Transverse colon (tissue), 4 donors: ENCODE data around the gene HPSE2. TPM values are rescaled to one million over a fixed set of nuclear protein-coding genes. Genes with fewer than 3 reads are reported as not detected.

Experiments used
- DNase-seq: peaks from one replicate; pipeline ENCODE4 v3.0.0-alpha.2; 2019
- H3K27ac ChIP-seq, 4 donors: fragments of 200-600 bp; sonication (generic); 2 replicates each; pipeline ENCODE4 v1.5.1; 2016 to 2018; ENCODE audit warnings: inconsistent platforms in 4 of 4
- H3K27me3 ChIP-seq: fragments of 200-600 bp; sonication (generic); 2 replicates; pipeline ENCODE4 v1.5.1; 2017; ENCODE audit warnings: inconsistent platforms
- H3K36me3 ChIP-seq, 4 donors: fragments of 200-600 bp; sonication (generic); 2 replicates each; pipeline ENCODE4 v1.5.1; 2017 to 2019; ENCODE audit warnings: inconsistent platforms in 4 of 4
- H3K4me1 ChIP-seq, 4 donors: fragments of 200-600 bp; sonication (generic); 2 replicates each; pipeline ENCODE4 v1.5.1; 2017 to 2020; ENCODE audit warnings: inconsistent platforms in 4 of 4
- H3K4me3 ChIP-seq, 4 donors: fragments of 200-600 bp; sonication (generic); 1 replicate in 1 of 4; 2 replicates in 3 of 4; pipeline versions ENCODE4 v1.5.1 to v1.6.1; 2017 to 2019; ENCODE audit warnings: inconsistent platforms in 4 of 4
- H3K9me3 ChIP-seq, 2 donors: fragments of 200-600 bp; sonication (generic); 2 replicates each; pipeline ENCODE4 v1.5.1; 2017 to 2019; ENCODE audit warnings: inconsistent platforms in 2 of 2
- EP300 ChIP-seq: sonication (generic); formaldehyde crosslinking; IDR thresholded peaks from one replicate; pipeline ENCODE4 v1.6.1; 2017; ENCODE audit warnings: antibody characterized with exemption, low read depth
- POLR2A ChIP-seq: fragments of 450-650 bp; IDR thresholded peaks from one replicate; pipeline ENCODE4 v1.6.1; 2016; ENCODE audit warnings: antibody characterized with exemption, mild to moderate bottlenecking, moderate library complexity
- POLR2AphosphoS5 ChIP-seq, 3 donors: sonication (generic); formaldehyde crosslinking; IDR thresholded peaks; one replicate each; pipeline ENCODE4 v1.6.1; 2016; ENCODE audit warnings: antibody characterized with exemption in 3 of 3
- WGBS, 2 donors: methylation state at CpG; one replicate each; pipeline ENCODE4 v1.1.5; 2018; ENCODE audit warnings: low coverage in 1 of 2; 5-methylcytosine and 5-hydroxymethylcytosine counted together
- in situ Hi-C, 4 donors: fragments of 200-750 bp; cut with MboI; loops; one replicate each; pipeline versions ENCODE4 v1.15.0 to v1.15.1; 2017; ENCODE audit warnings: low sequenced_read_pairs in 3 of 4, low pct_ligation_motif_present in 1 of 4, low pct_unique_long_range_greater_than_20kb in 1 of 4
- intact Hi-C: fragments of 100-400 bp; cut with DNase I; formaldehyde crosslinking; loops from one replicate; pipeline ENCODE4 v1.15.1; 2023; ENCODE audit warnings: low total_unique reads
- total RNA-seq, 4 donors: library from RNA; depleted of rRNA; stranded (reverse); fragments of >200 nt; gene quantifications; one replicate each; pipeline ENCODE4 v1.1.0, GENCODE V29; 2016
- TF ChIP-seq, protein P1 (sequence below), 5 experiments: fragments of 200-600 bp in 3 of 5; fragments of 450-650 bp in 2 of 5; sonication (generic) in 3 of 5; IDR thresholded peaks; 1 replicate in 2 of 5; 2 replicates in 3 of 5; pipeline ENCODE4 v1.5.1; 2016 to 2017; ENCODE audit warnings: antibody characterized with exemption in 5 of 5, inconsistent platforms in 3 of 5, mild to moderate bottlenecking in 2 of 5, moderate library complexity in 1 of 5

The HPSE2 gene
- total RNA-seq, 4 donors from 2014 or later, result 2.2 to 3.0 TPM; not detected in 2

DNA sequence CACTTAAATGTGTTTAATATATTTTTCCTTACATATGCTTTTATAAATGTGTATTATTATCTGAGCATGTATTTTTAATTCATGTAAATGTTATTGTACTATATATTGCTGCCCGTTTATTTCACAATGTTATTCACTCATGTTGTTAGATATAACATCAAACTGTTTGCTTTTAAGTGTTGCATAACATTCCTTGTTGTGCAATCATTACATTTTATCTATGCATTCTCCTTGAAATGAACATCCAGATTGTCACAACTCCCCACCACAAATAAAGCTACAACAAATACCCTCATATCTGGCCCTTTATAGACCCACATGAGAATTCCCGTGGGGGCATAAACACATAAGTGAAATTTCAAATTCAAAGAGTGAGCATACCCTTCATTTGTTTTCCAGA is 264.2 kb downstream of the HPSE2 start:
- in situ Hi-C loops, result no loop called here
- intact Hi-C loops, result no loop called here
- WGBS, 2 donors, result 46 to 50% methylated on average over 2 of the region's 2 CpGs

DNA sequence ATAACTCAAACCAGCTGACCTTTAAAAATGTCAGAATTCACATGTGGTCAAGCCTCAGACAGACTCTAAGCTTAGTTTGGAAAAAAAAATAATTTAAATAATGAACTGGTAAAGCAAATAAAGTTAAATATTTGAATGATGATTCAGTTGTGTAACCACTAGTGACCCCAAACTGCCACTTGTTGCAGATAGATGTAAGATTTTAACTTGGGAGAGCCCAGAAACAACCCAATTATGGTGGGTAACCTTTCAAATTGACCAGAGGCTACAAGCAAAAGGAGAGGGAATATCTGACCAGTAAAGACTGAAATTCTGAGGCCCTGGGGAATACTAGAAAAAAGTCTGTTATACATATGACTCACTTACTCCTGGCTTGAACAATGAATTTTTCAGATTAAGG is 268.1 kb downstream of the HPSE2 start:
- no peak for DNase-seq
- in situ Hi-C loops, result no loop called here
- H3K27ac ChIP-seq, result no peak overlapping the region
- no peak overlapping the region for H3K4me3 ChIP-seq
- TF ChIP-seq POLR2AphosphoS5 (IDR thresholded peaks at IDR 0.05) (no peak), POLR2A (no peak), EP300 (no peak)
- TF ChIP-seq, protein P1, sequence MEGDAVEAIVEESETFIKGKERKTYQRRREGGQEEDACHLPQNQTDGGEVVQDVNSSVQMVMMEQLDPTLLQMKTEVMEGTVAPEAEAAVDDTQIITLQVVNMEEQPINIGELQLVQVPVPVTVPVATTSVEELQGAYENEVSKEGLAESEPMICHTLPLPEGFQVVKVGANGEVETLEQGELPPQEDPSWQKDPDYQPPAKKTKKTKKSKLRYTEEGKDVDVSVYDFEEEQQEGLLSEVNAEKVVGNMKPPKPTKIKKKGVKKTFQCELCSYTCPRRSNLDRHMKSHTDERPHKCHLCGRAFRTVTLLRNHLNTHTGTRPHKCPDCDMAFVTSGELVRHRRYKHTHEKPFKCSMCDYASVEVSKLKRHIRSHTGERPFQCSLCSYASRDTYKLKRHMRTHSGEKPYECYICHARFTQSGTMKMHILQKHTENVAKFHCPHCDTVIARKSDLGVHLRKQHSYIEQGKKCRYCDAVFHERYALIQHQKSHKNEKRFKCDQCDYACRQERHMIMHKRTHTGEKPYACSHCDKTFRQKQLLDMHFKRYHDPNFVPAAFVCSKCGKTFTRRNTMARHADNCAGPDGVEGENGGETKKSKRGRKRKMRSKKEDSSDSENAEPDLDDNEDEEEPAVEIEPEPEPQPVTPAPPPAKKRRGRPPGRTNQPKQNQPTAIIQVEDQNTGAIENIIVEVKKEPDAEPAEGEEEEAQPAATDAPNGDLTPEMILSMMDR (IDR thresholded peaks at IDR 0.05), result no peak
- no peaks in the 10 kb centered on the region for H3K36me3 ChIP-seq
- intact Hi-C loops, result no loop called here
- H3K4me1 ChIP-seq, result no peaks in the 10 kb centered on the region
- no peaks in the 10 kb centered on the region for H3K9me3 ChIP-seq
- H3K27me3 ChIP-seq, result no peaks in the 10 kb centered on the region

More for the DNA sequence above, 264.2 kb downstream of the HPSE2 start:
- H3K27me3 ChIP-seq, result no peaks in the 10 kb centered on the region
- no peak overlapping the region for H3K27ac ChIP-seq
- no peaks in the 10 kb centered on the region for H3K9me3 ChIP-seq
- H3K4me1 ChIP-seq, result no peaks in the 10 kb centered on the region
- no peak for DNase-seq
- H3K4me3 ChIP-seq, result no peak overlapping the region
- H3K36me3 ChIP-seq, result no peaks in the 10 kb centered on the region
- no peak for TF ChIP-seq EP300
- TF ChIP-seq POLR2A, result no peak
- no peak for TF ChIP-seq POLR2AphosphoS5 (IDR thresholded peaks at IDR 0.05)
- TF ChIP-seq, protein P1 (IDR thresholded peaks at IDR 0.05), result no peak

DNA sequence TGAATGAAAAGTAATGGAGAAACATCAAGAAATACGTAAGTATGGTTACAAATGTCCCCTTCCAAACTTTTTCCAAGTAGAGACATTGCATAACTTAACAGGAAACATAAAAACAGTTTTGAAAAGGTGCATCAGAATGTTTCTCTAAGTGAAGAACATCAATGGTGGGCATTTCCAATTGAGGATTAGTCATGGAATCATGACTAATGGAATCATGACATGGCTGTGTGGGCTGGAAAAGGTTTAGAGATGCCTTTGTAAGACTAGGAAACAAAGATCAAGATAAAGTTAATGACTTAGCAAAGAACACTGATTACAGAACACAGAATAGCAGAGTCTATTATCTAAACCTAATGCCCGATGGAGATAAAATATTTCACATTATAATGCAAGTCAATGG is 272.0 kb downstream of the HPSE2 start:
- 72 to 78% methylated on average over 2 of the region's 2 CpGs for WGBS, 2 donors
- no peak overlapping the region for H3K4me3 ChIP-seq
- no peaks in the 10 kb centered on the region for H3K27me3 ChIP-seq
- no peaks in the 10 kb centered on the region for H3K9me3 ChIP-seq
- TF ChIP-seq POLR2AphosphoS5 (IDR thresholded peaks at IDR 0.05) (no peak), EP300 (no peak), POLR2A (no peak)
- TF ChIP-seq, protein P1 (IDR thresholded peaks at IDR 0.05), result no peak
- no peaks in the 10 kb centered on the region for H3K36me3 ChIP-seq
- H3K27ac ChIP-seq, result no peak overlapping the region
- DNase-seq, result no peak
- in situ Hi-C loops, result no loop called here
- H3K4me1 ChIP-seq, result no peaks in the 10 kb centered on the region
- intact Hi-C loops, result no loop called here

DNA sequence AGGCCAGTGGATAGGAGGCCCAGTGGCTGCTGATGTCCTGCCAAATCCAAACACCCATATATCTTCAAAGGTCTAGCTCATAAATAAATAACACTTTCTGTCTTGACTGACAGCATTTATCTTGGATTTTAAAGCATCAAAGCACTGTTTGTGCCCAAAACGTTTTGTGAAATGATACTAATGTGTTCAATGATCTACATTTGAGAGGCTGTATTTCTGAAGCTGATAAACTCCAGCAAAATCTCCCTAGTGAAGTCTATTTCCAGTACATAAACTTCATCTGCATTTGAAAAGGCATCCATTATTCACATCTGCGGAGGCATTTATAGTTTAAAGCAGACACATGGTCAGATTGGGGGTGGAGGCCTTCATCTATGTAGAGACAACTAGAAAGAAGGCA is 276.3 kb downstream of the HPSE2 start:
- TF ChIP-seq POLR2AphosphoS5 (IDR thresholded peaks at IDR 0.05) (no peak), EP300 (no peak), POLR2A (no peak)
- TF ChIP-seq, protein P1 (IDR thresholded peaks at IDR 0.05), result no peak

More for the DNA sequence above, 276.3 kb downstream of the HPSE2 start:
- no peak for DNase-seq
- intact Hi-C loops, result no loop called here
- peak overlapping the region in 2 of 4 donors; percentile 7 to 32 for H3K27ac ChIP-seq
- in situ Hi-C loops, result no loop called here
- no peaks in the 10 kb centered on the region for H3K36me3 ChIP-seq
- no peaks in the 10 kb centered on the region for H3K9me3 ChIP-seq
- H3K4me1 ChIP-seq, result peaks cover 0 to 8% (median 2%) of the 10 kb centered on the region in 4 donors
- WGBS, 2 donors, result 6 to 31% methylated on average over 2 of the region's 2 CpGs
- no peaks in the 10 kb centered on the region for H3K27me3 ChIP-seq
- no peak overlapping the region for H3K4me3 ChIP-seq
